Articular chondrocyte of knee joint (primary cell): Measurements from ENCODE around the gene KCNJ9. TPM values are rescaled to one million over a fixed set of nuclear protein-coding genes. Genes with fewer than 3 reads are reported as not detected.

ENCODE experiments used
- total RNA-seq: library from RNA; depleted of rRNA; stranded (reverse); fragments of >200 nt; gene quantifications from 2 replicates; pipeline ENCODE4 v1.2.3, GENCODE V29; 2012

Gene KCNJ9
- total RNA-seq, result under 0.01 and 0.11 TPM in 2 replicates

DNA sequence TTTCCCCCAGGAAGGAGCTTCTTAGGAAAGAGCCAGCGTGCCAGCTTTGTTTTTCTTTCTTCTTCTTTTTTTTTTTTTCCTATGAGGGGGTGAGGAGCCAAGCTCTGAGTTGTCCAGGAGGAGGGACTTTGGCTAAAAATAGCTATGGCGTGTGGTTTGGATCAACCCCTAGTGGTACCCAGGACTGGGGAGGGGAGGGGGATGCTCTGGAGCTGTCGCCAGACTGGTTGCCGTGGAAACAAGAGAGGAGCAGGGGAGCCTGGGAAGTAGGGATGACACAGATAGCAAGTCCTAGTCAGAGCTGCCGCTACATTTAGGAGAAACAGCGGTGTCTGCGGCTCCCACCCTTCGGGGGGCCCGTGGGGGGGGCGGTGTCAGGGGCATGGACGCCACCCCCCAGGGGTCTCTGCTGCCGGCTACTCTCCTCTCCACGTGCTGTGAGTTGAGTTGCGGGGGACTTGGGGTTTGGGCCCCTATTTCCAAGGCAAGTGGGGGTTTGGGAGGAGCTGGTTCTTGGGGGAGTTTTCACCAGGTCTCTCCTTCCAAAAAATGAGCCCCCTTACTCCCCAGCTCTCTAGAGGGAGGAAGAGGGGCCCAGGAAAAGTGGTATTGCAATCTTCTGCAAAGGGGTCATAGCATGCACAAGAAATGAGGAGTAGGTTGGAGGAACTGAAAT lies at the start of gene KCNJ9:
KCNJ9 (plus strand) TSS at position 278 of the 676 bp plus-strand sequence. CDS start 2,493 bp downstream, outside the sequence.

DNA sequence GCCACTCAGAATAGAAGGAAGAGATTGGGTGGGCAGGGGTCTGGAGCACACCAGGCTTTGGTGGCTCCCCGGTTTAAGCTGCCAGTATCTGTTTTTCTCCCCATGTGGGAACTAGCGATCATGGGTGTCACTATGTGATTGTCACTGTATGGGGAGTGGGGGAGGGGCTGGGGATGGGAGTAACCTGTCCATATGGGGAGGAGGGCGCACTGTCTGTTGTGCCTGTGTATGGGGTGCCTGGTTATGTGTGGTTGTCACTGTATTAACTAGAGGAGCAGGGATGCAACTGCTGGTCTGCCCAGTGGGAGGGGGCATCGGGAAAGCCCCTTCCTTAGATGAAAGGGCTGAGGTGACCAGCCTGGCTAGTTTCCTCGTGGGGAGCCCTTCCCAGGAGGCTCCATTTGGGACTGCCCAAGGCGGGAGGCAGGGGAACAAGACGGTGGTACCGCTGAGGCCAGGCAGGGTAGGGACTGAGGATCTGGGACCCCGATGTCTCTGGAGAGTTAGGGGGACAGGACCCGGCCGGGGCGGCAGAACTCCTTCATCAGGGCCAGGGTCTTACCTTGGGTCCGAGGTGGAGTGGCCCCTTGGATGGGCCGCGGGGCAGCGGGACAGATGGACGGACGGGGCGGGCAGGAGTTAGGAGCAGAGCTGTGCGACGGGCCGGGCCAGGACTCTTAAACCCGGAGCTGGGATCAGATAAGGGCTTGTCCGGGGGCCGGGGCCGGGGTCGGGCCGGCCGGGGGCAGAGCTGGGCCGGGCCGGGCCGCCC lies 11.7 kb upstream of the KCNJ9 start, which contains the start of gene KCNJ10:
KCNJ10 (minus strand) TSS at position 701 of the 772 bp plus-strand sequence. CDS start 27,628 bp downstream, outside the sequence.

DNA sequence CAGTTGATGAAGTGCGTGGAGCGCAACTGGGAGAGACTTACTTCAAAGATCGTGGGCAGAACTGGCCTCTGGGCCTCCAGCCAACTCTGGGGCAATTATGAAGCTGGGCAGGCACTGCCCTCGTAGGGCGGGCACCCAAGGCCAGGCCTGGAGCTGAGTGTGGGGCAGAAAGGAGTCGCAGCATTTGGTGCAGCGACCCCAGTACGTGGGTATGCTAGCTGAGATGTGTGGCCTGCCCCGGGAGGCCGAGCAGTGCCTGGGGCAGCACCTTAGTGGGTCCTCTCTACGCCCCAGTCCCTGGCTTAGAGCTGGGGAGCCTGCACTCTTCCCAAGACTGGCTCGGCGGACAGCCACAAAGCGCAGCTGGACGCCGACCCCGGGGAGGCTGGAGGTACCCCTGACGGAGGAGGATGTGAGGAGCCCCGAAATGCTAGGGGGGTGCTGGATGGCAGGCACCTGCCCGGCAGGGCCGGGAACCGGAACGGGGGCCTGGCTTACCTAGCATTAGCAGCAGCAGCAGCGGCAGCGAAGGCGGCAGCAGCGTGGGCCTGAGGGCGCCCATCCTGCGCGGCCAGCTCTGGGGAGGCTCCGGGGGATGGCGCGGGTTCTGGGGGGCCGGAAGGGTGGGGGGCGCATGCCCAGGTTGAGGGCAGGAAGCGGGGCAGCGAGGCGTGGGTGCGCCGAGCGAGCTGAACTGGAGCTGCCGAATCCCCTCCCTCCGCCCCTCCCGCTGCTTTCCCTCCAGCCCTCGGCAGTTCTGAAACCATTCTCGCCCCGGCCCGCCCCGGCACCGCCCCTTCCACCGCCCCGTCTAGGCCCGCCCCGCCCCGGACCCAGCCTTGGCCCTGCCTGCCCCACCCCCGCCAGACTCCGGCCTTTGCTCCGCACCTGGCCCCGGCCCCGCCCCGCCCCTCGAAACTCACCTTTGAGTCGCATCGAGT lies 16.8 kb downstream of the KCNJ9 start, which contains the start of gene IGSF8:
IGSF8 (minus strand) TSS at position 709 of the 941 bp plus-strand sequence; CDS start at position 562, 147 bp downstream.

DNA sequence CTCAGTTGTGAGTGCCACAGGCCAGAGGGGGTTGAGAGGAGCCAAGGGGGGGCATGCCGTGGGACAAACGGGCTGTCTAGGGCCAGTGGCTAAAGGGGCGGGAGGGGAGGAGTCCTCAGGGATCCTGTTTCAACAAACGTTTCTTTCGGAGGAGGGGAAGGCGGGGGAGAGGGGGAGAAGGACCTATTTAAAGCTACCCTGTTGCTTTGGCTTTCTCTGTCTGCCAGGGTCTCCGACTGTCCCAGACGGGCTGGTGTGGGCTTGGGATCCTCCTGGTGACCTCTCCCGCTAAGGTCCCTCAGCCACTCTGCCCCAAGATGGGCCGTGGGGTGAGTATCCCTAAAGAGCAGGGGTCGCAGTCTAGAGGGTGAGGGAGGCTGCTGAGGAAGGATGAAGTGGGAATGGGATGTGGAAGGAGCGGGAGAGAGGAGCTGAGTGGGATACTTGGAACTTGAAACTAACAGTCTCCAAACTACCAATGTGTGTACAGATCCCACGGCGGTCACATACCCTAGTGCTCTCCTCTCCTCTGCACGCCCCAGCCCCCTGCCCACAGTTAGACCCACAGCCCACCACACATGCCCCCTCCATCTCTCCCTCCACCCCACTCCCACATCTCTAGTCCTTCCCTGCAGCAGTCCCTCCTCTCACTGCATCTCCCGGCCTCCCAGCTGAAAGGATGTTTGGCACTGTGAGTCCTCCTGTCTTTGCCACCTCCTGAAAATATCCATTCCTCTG lies 34.4 kb downstream of the KCNJ9 start, which contains the start of gene ATP1A2:
ATP1A2 (plus strand) TSS at position 215 of the 738 bp plus-strand sequence; CDS start at position 318, 103 bp downstream.

Other genes with a start within 250 kb of the KCNJ9 start
- gene VSIG8, start 218.9 kb upstream of the KCNJ9 start, total RNA-seq, result not detected in 2 replicates
- 0.65 and 1.1 TPM in 2 replicates for gene CFAP45, start 181.4 kb upstream of the KCNJ9 start, total RNA-seq
- 261 and 286 TPM in 2 replicates for gene TAGLN2, start 156.0 kb upstream of the KCNJ9 start, total RNA-seq
- gene IGSF9, start 135.9 kb upstream of the KCNJ9 start, total RNA-seq, result not detected in 2 replicates
- 0.65 and 0.86 TPM in 2 replicates for gene SLAMF9, start 127.3 kb upstream of the KCNJ9 start, total RNA-seq
- 7.4 and 8.6 TPM in 2 replicates for gene PIGM, start 49.5 kb upstream of the KCNJ9 start, total RNA-seq
- not detected in 2 replicates for gene KCNJ10, start 11.4 kb upstream of the KCNJ9 start, total RNA-seq
- 19.9 and 20.2 TPM in 2 replicates for gene IGSF8, start 17.1 kb downstream of the KCNJ9 start, total RNA-seq
- 0.22 and 0.91 TPM in 2 replicates for gene ATP1A2, start 34.2 kb downstream of the KCNJ9 start, total RNA-seq
- not detected in 2 replicates for gene ATP1A4, start 70.1 kb downstream of the KCNJ9 start, total RNA-seq
- 0.32 and 0.65 TPM in 2 replicates for gene CASQ1, start 109.0 kb downstream of the KCNJ9 start, total RNA-seq
- gene PEA15, start 123.8 kb downstream of the KCNJ9 start, total RNA-seq, result 258 and 280 TPM in 2 replicates
- gene DCAF8, start 181.0 kb downstream of the KCNJ9 start, total RNA-seq, result 82.7 and 95.8 TPM in 2 replicates
- gene PEX19, start 203.6 kb downstream of the KCNJ9 start, total RNA-seq, result 55.7 and 60.0 TPM in 2 replicates